COLO829 (cell line): ENCODE data around the gene PEPD.
A peak's percentile ranks its signal among the peaks of the same experiment; 100 is the strongest.

Source experiments
- DNase-seq: peaks from one replicate; pipeline ENCODE4 v3.0.0; 2012; ENCODE audit warnings: low spot score

Gene PEPD

GRCh38 chr19:33472691-33473652 lies 48.6 kb downstream of the PEPD start:
- peak; percentile 71 for DNase-seq

- no peak for DNase-seq
Measured at GRCh38 chr19:33472226-33472625, 49.4 kb downstream of the PEPD start.

- DNase-seq = no peak
Measured at GRCh38 chr19:33471111-33471996, 50.2 kb downstream of the PEPD start.

- DNase-seq = no peak
Measured at GRCh38 chr19:33470686-33471085, 50.9 kb downstream of the PEPD start.

- DNase-seq = no peak
Measured at GRCh38 chr19:33470040-33470330, 51.6 kb downstream of the PEPD start.

GRCh38 chr19:33469171-33470039 lies 52.2 kb downstream of the PEPD start:
- DNase-seq = no peak

- DNase-seq = no peak
Measured at GRCh38 chr19:33468361-33469170, 53.0 kb downstream of the PEPD start.

GRCh38 chr19:33467851-33468250 lies 53.7 kb downstream of the PEPD start:
- no peak for DNase-seq

- no peak for DNase-seq
Measured at GRCh38 chr19:33465834-33466233, 55.8 kb downstream of the PEPD start.

GRCh38 chr19:33465371-33465770 lies 56.2 kb downstream of the PEPD start:
- DNase-seq = no peak

GRCh38 chr19:33464733-33465115 lies 56.9 kb downstream of the PEPD start:
- no peak for DNase-seq

GRCh38 chr19:33464010-33464732 lies 57.4 kb downstream of the PEPD start:
- no peak for DNase-seq

GRCh38 chr19:33463199-33463598 lies 58.4 kb downstream of the PEPD start:
- DNase-seq = peak; percentile 98

- DNase-seq = no peak
Measured at GRCh38 chr19:33462112-33462791, 59.3 kb downstream of the PEPD start.

- DNase-seq = no peak
Measured at GRCh38 chr19:33461256-33462111, 60.1 kb downstream of the PEPD start.

GRCh38 chr19:33460221-33460908 lies 61.2 kb downstream of the PEPD start:
- DNase-seq = no peak

- DNase-seq = no peak
Measured at GRCh38 chr19:33459222-33460090, 62.1 kb downstream of the PEPD start.
